Measurements from ENCODE around the gene ARMC2. TPM values are rescaled to one million over a fixed set of nuclear protein-coding genes. Genes with fewer than 3 reads are reported as not detected.

The ARMC2 gene
- total RNA-seq, 2 donors from 2014 or later: 1.9 to 2.5 TPM

DNA sequence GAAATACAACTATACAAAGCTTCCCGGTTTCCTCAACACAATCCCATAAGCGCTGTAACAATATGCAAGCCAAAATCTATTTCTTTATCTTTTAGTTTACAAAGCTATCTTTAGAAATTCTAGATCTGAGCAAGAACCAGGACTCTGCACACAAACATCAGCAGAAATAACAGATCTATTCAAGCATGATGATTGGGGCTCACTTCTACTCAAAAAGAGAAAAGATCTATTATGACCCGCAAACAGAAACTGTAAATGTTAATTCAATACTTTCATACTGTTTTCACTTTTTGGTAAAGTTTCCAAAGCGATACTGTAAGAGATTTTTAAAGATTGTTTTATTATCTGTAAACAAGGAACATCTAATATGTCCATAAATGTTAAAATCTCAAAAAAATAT is 159.8 kb downstream of the ARMC2 start:
- intact Hi-C loops (cut with DNase I): no loop called here
- H3K4me1 ChIP-seq: no peaks in the 10 kb centered on the region
- H3K27ac ChIP-seq: peak overlapping the region; percentile 93

DNA sequence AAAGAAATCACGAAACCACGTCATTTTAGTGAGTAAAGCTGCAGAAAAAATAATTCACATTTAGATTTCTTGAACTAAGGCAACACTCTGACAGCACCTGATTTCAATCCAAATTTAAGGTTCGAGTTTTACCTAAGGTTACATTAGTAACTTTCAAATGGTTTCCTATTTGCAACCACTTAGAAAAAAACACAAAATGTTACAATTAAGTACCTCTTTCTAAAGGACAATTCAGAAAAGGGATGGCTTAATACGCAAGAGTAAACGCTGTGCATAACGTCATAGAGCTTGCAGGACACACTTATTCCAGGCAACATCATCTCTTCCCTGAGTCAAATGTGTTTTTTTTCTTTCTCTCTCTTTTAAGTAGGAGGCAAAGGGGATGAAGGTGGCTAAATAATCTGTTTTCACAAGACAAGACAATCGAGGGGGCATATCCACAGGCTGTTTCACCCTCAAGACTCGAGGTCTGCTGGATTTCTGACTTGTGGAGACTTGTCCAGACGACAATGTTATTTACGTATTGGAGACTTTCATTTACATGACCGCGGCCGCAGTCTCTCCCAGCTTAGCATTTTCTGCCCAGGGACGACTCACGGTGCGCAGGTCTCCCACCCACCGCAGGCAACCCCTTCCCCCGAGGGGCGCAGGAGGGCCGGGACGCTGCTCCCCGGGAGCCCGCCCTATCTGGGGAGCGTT is 160.5 kb downstream of the ARMC2 start:
- TF ChIP-seq CTCF (IDR thresholded peaks at IDR 0.05): no peak
- peak overlapping the region; percentile 93 for H3K27ac ChIP-seq
- peak overlapping the region; percentile 89 to 96 for H3K9ac ChIP-seq (ENCODE audit: low read depth in 2 of 2, low read length in 2 of 2)
- H3K27me3 ChIP-seq: no peaks in the 10 kb centered on the region
- peak; percentile 60 for DNase-seq
- H3K4me3 ChIP-seq: peak overlapping the region; percentile 76
- no peaks in the 10 kb centered on the region for H3K36me3 ChIP-seq
- intact Hi-C loops (cut with DNase I): no loop called here
- no peaks in the 10 kb centered on the region for H3K9me3 ChIP-seq
- H3K4me1 ChIP-seq: no peaks in the 10 kb centered on the region

More for the DNA sequence above, 159.8 kb downstream of the ARMC2 start:
- Histone ChIP-seq H3K9me3 (no peaks in the 10 kb centered on the region), H3K9ac (ENCODE audit: low read depth in 2 of 2, low read length in 2 of 2) (peak overlapping the region in 1 of 2 donors; percentile 89), H3K36me3 (no peaks in the 10 kb centered on the region), H3K4me3 (peak overlapping the region; percentile 76), H3K27me3 (no peaks in the 10 kb centered on the region)
- DNase-seq: no peak
- TF ChIP-seq CTCF (IDR thresholded peaks at IDR 0.05): no peak

DNA sequence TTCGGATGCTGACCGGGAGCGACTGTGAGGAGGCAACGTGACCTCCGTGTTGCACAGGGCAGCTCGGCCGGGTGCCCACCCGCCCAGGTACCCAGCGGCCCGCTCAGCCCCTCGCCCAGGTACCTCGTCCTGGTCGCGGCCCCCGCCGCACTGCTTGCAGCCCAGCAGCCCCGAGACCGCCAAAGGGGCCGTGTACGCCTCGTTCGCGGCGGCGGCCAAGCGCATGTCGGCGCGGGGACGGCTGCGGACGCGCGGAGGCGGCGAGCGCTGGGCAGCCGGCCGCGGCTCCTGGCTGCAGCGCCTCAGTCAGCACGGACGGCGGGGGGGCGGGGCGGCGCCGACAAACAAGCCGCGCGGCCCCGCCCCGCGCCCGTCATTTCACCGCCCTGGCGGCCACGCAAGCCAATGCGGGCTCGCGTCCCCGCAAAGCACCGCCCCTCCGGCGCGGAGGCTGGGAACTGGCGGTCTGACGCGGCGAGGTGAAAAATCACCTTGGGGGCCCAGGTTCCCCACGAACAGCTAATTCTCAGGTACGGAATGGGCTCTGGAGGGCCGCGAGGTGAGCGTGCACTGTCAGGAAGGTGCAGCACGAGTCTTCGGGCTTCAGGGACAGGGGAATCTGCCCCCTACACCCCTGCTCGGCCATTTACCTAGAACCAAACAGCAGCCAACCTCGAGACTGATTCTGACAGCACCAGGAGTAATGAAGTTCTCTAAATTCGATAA is 161.2 kb downstream of the ARMC2 start:
- peak overlapping the region; percentile 96 to 99 for H3K9ac ChIP-seq (ENCODE audit: low read depth in 2 of 2, low read length in 2 of 2)
- TF ChIP-seq CTCF (IDR thresholded peaks at IDR 0.05): no peak
- no peaks in the 10 kb centered on the region for H3K27me3 ChIP-seq
- H3K9me3 ChIP-seq: no peaks in the 10 kb centered on the region
- DNase-seq: peak; percentile 96
- intact Hi-C loops (cut with DNase I): no loop called here
- no peaks in the 10 kb centered on the region for H3K36me3 ChIP-seq
- no peaks in the 10 kb centered on the region for H3K4me1 ChIP-seq
- H3K4me3 ChIP-seq: peak overlapping the region; percentile 76
- H3K27ac ChIP-seq: peak overlapping the region; percentile 93

DNA sequence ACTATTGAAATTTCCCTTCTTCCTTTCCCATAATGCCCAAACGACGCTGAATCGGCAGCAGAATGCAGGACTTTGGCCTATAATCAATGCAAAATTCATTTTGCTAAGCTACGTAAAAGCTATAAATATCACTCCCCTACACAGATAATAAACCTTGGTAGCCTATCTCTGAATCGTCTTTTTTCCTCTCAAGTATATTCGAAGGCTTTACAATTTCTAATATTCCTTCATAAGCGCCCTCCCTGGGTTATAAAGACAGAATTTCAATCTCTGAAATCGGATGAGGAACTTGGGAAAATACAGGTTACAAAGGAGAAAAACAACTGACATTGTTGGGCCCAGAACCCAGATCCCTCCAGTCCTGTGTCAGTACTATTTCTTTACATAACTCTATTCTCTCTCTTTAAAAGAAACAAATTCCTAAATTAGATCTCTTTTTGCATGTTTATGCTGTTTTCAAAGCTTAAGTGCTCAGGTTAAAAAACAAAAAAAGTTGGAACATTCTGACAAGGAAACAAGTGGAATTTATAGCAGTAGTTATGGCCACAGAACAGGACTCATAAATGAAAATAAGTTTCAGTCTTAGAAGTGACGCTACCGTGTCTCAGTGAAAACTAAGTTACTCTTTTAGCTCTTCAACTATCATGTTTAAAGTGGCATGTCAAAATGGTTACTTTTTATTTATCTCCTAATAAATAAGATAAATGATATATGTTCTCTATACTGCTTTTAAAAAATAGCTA is 161.9 kb downstream of the ARMC2 start:
- H3K36me3 ChIP-seq: no peaks in the 10 kb centered on the region
- peak overlapping the region; percentile 93 for H3K27ac ChIP-seq
- peak overlapping the region; percentile 76 for H3K4me3 ChIP-seq
- no peak for TF ChIP-seq CTCF (IDR thresholded peaks at IDR 0.05)
- no peaks in the 10 kb centered on the region for H3K9me3 ChIP-seq
- intact Hi-C loops (cut with DNase I): no loop called here
- H3K4me1 ChIP-seq: no peaks in the 10 kb centered on the region
- DNase-seq: no peak
- H3K9ac ChIP-seq (ENCODE audit: low read depth in 2 of 2, low read length in 2 of 2): peak overlapping the region; percentile 75 to 99
- no peaks in the 10 kb centered on the region for H3K27me3 ChIP-seq

DNA sequence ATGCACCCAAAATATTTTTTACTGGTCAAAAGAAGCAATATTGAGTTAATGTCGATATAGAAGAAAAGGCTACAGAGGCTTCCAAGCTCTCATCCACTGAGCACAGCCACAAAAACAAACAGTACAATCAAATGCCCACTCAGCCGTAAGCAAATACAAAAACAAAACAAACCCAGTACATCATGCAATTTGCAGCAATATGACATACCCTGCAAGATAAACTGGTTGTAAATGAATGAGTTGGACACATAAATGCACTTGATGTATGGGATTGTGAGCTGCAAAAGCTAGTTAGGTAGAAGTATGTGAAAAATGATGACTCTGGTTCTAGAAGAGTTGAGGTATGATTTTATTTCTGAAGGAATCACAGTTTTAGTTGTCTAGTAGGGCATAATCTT is 162.5 kb downstream of the ARMC2 start:
- intact Hi-C loops (cut with DNase I): no loop called here
- no peaks in the 10 kb centered on the region for H3K4me1 ChIP-seq
- no peaks in the 10 kb centered on the region for H3K27me3 ChIP-seq
- no peaks in the 10 kb centered on the region for H3K36me3 ChIP-seq
- H3K9me3 ChIP-seq: no peaks in the 10 kb centered on the region
- TF ChIP-seq CTCF (IDR thresholded peaks at IDR 0.05): no peak
- H3K9ac ChIP-seq (ENCODE audit: low read depth in 2 of 2, low read length in 2 of 2): peak overlapping the region in 1 of 2 donors; percentile 58
- peak overlapping the region; percentile 93 for H3K27ac ChIP-seq
- DNase-seq: no peak
- H3K4me3 ChIP-seq: no peak overlapping the region

Data from colonic mucosa (tissue), 4 donors.